GM12801 (cell line): ENCODE measurements around the gene PHF11.

Source experiments
- TF ChIP-seq, protein P1 (sequence below): IDR thresholded peaks from one replicate; pipeline ENCODE4 v1.5.1; 2011; ENCODE audit warnings: control low read depth; ENCODE audit not compliant: insufficient read length; ENCODE audit errors: extremely low read depth

PHF11 gene

DNA sequence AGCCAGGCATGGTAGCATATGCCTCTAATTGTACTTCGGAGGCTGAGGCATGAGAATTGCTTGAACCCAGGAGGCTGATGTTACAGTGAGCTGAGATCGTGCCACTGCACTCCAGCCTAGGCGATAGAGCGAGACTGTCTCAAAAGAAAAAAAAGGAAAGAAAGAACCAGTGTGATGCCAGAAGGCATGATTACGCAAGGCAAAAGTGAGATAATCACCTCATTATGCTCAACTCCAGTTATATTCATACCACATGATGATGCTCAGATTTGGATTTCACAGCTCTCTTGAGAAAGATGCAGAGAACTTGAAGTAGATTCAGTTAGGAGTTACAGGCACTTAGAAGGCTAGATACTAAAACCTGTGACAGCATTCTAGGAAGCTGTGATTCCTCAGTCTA is 67.8 kb downstream of the PHF11 start:
- TF ChIP-seq, protein P1, sequence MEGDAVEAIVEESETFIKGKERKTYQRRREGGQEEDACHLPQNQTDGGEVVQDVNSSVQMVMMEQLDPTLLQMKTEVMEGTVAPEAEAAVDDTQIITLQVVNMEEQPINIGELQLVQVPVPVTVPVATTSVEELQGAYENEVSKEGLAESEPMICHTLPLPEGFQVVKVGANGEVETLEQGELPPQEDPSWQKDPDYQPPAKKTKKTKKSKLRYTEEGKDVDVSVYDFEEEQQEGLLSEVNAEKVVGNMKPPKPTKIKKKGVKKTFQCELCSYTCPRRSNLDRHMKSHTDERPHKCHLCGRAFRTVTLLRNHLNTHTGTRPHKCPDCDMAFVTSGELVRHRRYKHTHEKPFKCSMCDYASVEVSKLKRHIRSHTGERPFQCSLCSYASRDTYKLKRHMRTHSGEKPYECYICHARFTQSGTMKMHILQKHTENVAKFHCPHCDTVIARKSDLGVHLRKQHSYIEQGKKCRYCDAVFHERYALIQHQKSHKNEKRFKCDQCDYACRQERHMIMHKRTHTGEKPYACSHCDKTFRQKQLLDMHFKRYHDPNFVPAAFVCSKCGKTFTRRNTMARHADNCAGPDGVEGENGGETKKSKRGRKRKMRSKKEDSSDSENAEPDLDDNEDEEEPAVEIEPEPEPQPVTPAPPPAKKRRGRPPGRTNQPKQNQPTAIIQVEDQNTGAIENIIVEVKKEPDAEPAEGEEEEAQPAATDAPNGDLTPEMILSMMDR = no peak

DNA sequence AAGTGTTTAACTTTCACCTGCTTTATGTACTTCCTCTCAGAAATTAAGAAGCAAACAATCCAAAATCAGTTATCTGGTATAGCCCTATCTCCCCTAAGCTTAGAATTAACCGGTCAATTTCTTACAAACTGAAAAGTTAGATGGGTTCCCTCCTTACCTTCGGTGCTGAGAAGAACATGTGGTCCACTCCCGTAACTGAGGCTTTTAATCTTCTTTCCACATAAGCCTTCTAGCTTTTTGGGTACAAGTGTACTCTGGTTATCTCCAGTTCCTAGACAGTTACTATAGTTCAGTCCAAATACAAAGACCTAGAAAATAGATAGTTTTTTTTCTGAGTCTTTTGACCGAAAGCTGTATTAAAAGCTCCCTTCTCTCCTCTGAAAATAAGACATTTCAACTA is 70.7 kb downstream of the PHF11 start:
- TF ChIP-seq, protein P1 = no peak

DNA sequence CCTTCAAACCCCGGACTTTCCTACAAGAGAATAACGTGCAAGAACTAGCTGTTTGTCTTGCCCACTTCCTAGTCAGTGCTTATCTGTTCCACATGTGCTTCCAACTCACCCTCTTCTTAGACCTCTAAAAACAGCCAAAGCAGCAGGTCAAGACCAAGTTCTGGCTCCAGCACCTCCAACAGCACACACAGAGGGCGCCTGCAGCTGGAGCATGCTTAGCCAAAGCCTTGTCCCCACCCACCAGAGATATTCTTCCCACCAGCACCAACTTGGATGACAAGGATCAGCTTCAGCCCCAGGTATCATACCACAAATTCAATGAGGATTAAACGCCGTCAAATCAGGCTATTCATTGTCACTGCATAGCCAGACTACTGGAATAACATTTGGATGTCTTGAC is 71.7 kb downstream of the PHF11 start:
- TF ChIP-seq, protein P1 = no peak

DNA sequence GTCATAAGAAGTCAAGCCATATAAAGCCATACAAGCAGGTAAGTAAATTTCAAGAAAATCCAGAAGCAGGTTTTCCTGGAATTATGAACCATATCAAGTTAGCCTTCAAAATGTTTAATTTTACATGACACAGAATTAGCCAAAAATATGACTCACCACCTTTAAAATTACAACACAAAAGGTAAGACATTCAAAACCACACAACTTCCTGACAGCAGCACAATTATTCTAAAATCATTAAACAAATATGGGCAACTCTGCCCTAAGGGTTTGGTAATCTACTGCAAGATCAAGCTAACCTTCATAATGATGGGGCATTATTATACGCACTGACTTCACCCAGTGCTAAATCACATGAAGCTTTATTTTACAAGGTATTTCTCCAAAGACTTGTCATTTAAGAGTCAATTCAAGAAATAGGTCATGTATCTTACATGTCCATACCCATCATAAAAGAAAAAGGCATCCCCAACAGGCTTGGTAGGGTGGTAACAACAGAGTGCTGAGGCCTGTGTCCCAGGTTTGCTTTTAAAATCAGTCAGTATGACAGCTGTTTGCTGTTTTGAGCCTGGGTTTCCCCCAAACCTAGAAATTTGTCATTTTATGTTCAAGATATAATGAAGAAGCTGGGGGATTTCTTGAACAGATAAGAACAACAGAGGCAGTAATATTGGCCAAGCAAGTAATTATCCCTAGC is 74.4 kb downstream of the PHF11 start:
- TF ChIP-seq, protein P1 = no peak

DNA sequence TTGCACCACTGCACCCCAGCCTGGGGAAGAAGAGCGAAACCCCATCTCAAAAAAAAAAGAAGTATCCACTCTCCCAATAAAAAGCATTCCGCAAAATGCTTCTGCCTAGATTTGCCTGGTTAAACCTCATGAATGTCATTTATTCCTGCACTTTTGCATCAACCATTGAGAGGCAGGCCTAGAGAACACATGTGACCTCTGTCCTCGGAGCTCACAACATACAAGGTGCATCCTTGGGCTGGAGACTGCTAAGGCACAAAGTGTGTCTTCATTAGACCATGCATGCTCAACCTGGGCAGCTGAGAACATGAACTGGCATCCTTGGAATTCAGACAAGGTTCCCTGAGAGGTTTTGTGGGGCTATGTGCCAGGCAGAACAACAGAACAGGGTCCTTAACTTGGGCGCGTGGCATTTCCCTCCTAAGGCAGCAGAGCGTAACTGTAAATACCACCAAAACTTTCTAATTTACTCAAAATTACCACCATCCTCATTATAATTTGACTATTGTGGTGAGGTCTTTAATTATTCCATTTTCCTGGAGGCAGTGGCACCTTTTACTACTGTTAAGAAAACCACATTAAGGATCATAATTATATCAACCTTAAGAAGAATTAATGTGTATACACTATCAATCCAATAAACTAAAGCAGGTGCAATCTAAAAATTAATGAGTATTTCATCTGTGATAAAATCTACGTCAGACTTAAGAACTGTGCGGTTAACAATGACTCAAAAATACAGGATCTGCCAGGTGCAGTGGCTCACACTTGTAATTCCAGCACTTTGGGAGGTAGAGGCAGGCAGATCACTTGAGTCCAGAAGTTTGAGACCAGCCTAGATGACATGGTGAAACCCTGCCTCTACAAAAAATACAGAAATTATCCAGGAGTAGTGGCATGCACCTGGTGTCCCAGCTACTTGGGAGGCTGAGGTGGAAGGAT is 75.8 kb downstream of the PHF11 start:
- TF ChIP-seq, protein P1 = no peak
